ENCODE results near the gene PPP6R3. TPM values are rescaled to one million over a fixed set of nuclear protein-coding genes. Genes with fewer than 3 reads are reported as not detected.

Gene PPP6R3
- polyA plus RNA-seq, 1 donor from 2014 or later, result 41.1 TPM

GRCh38 chr11:68505596-68505995 lies 45.0 kb downstream of the PPP6R3 start:
- Mint-ChIP-seq H3K27me3 (no peaks in the 10 kb centered on the region), H3K4me3 (peak overlapping the region in 2 of 4 donors; percentile 32 to 76)

GRCh38 chr11:68506908-68507307 lies 46.4 kb downstream of the PPP6R3 start:
- Mint-ChIP-seq H3K9me3 (no peaks in the 10 kb centered on the region), H3K27me3 (no peaks in the 10 kb centered on the region), H3K27ac (no peak overlapping the region), H3K4me3 (peak overlapping the region in 1 of 4 donors; percentile 30), H3K36me3 (peaks cover 5% of the 10 kb centered on the region), H3K4me1 (peaks cover 61 to 71% (median 64%) of the 10 kb centered on the region in 3 donors)

More at GRCh38 chr11:68505596-68505995, 45.0 kb downstream of the PPP6R3 start:
- no peak overlapping the region for H3K27ac Mint-ChIP-seq
- peaks cover 5% of the 10 kb centered on the region for H3K36me3 Mint-ChIP-seq
- H3K9me3 Mint-ChIP-seq, result no peaks in the 10 kb centered on the region
- H3K4me1 Mint-ChIP-seq, result peaks cover 65 to 73% (median 72%) of the 10 kb centered on the region in 3 donors

- H3K27me3 Mint-ChIP-seq, result no peaks in the 10 kb centered on the region
- peaks cover 51 to 67% (median 56%) of the 10 kb centered on the region in 3 donors for H3K4me1 Mint-ChIP-seq
- H3K36me3 Mint-ChIP-seq, result peaks cover 5% of the 10 kb centered on the region
- H3K27ac Mint-ChIP-seq, result peak overlapping the region in 1 of 3 donors; percentile 40
- H3K4me3 Mint-ChIP-seq, result peak overlapping the region in 2 of 4 donors; percentile 37 to 41
- H3K9me3 Mint-ChIP-seq, result no peaks in the 10 kb centered on the region
These were observed 47.9 kb downstream of the PPP6R3 start for GRCh38 chr11:68508425-68508824.

GRCh38 chr11:68509066-68509465 lies 48.5 kb downstream of the PPP6R3 start:
- Mint-ChIP-seq H3K27ac (peak overlapping the region in 1 of 3 donors; percentile 40), H3K4me3 (peak overlapping the region in 2 of 4 donors; percentile 37 to 41), H3K4me1 (peaks cover 45 to 60% (median 51%) of the 10 kb centered on the region in 3 donors), H3K9me3 (no peaks in the 10 kb centered on the region), H3K27me3 (no peaks in the 10 kb centered on the region), H3K36me3 (peaks cover 5% of the 10 kb centered on the region)

- Mint-ChIP-seq H3K4me1 (peaks cover 16 to 47% (median 33%) of the 10 kb centered on the region in 3 donors), H3K9me3 (no peaks in the 10 kb centered on the region), H3K4me3 (no peak overlapping the region), H3K27me3 (no peaks in the 10 kb centered on the region), H3K36me3 (peaks cover 5% of the 10 kb centered on the region), H3K27ac (no peak overlapping the region)
These were observed 53.5 kb downstream of the PPP6R3 start for GRCh38 chr11:68513930-68514487.

GRCh38 chr11:68517121-68517741 lies 56.7 kb downstream of the PPP6R3 start:
- Mint-ChIP-seq H3K4me3 (peak overlapping the region in 1 of 4 donors; percentile 82), H3K27ac (peak overlapping the region in 2 of 3 donors; percentile 3 to 78), H3K27me3 (no peaks in the 10 kb centered on the region), H3K36me3 (peaks cover 5% of the 10 kb centered on the region), H3K9me3 (no peaks in the 10 kb centered on the region), H3K4me1 (peaks cover 13 to 30% (median 29%) of the 10 kb centered on the region in 3 donors)

- Mint-ChIP-seq H3K27me3 (no peaks in the 10 kb centered on the region), H3K36me3 (peaks cover 5% of the 10 kb centered on the region), H3K27ac (no peak overlapping the region)
These were observed 57.6 kb downstream of the PPP6R3 start for GRCh38 chr11:68518191-68518590.

GRCh38 chr11:68521969-68522652 lies 61.6 kb downstream of the PPP6R3 start:
- H3K27ac Mint-ChIP-seq, result no peak overlapping the region
- H3K36me3 Mint-ChIP-seq, result peaks cover 8% of the 10 kb centered on the region
- no peaks in the 10 kb centered on the region for H3K9me3 Mint-ChIP-seq
- no peaks in the 10 kb centered on the region for H3K27me3 Mint-ChIP-seq
- no peak overlapping the region for H3K4me3 Mint-ChIP-seq
- peaks cover 13 to 24% (median 19%) of the 10 kb centered on the region in 3 donors for H3K4me1 Mint-ChIP-seq

More at GRCh38 chr11:68518191-68518590, 57.6 kb downstream of the PPP6R3 start:
- Mint-ChIP-seq H3K9me3 (no peaks in the 10 kb centered on the region), H3K4me3 (no peak overlapping the region), H3K4me1 (peaks cover 13 to 27% (median 26%) of the 10 kb centered on the region in 3 donors)

- no peak overlapping the region for H3K4me3 Mint-ChIP-seq
- peaks cover 12% of the 10 kb centered on the region for H3K36me3 Mint-ChIP-seq
- peaks cover 9 to 27% (median 23%) of the 10 kb centered on the region in 3 donors for H3K4me1 Mint-ChIP-seq
- H3K27me3 Mint-ChIP-seq, result no peaks in the 10 kb centered on the region
- peak overlapping the region in 2 of 3 donors; percentile 32 to 57 for H3K27ac Mint-ChIP-seq
- no peaks in the 10 kb centered on the region for H3K9me3 Mint-ChIP-seq
These were observed 62.5 kb downstream of the PPP6R3 start for GRCh38 chr11:68523033-68523432.

- H3K36me3 Mint-ChIP-seq, result peaks cover 12% of the 10 kb centered on the region
- no peak overlapping the region for H3K27ac Mint-ChIP-seq
- H3K9me3 Mint-ChIP-seq, result no peaks in the 10 kb centered on the region
- H3K27me3 Mint-ChIP-seq, result no peaks in the 10 kb centered on the region
- H3K4me1 Mint-ChIP-seq, result peaks cover 5 to 31% (median 24%) of the 10 kb centered on the region in 3 donors
- H3K4me3 Mint-ChIP-seq, result no peak overlapping the region
These were observed 63.2 kb downstream of the PPP6R3 start for GRCh38 chr11:68523743-68524142.

GRCh38 chr11:68524213-68524612 lies 63.7 kb downstream of the PPP6R3 start:
- Mint-ChIP-seq H3K4me1 (peaks cover 6 to 30% (median 24%) of the 10 kb centered on the region in 3 donors), H3K4me3 (no peak overlapping the region), H3K27me3 (no peaks in the 10 kb centered on the region), H3K27ac (no peak overlapping the region), H3K36me3 (peaks cover 12% of the 10 kb centered on the region), H3K9me3 (no peaks in the 10 kb centered on the region)

- Mint-ChIP-seq H3K36me3 (peaks cover 12% of the 10 kb centered on the region), H3K4me1 (peaks cover 6 to 29% (median 24%) of the 10 kb centered on the region in 3 donors), H3K4me3 (no peak overlapping the region), H3K27me3 (no peaks in the 10 kb centered on the region), H3K27ac (peak overlapping the region in 1 of 3 donors; percentile 25), H3K9me3 (no peaks in the 10 kb centered on the region)
These were observed 64.1 kb downstream of the PPP6R3 start for GRCh38 chr11:68524681-68525080.

- H3K27ac Mint-ChIP-seq, result peak overlapping the region in 1 of 3 donors; percentile 46
- no peaks in the 10 kb centered on the region for H3K9me3 Mint-ChIP-seq
- no peaks in the 10 kb centered on the region for H3K27me3 Mint-ChIP-seq
- no peak overlapping the region for H3K4me3 Mint-ChIP-seq
- peaks cover 12% of the 10 kb centered on the region for H3K36me3 Mint-ChIP-seq
- H3K4me1 Mint-ChIP-seq, result peaks cover 6 to 30% (median 24%) of the 10 kb centered on the region in 3 donors
These were observed 64.8 kb downstream of the PPP6R3 start for GRCh38 chr11:68525336-68525735.

GRCh38 chr11:68525930-68526329 lies 65.4 kb downstream of the PPP6R3 start:
- no peaks in the 10 kb centered on the region for H3K27me3 Mint-ChIP-seq
- H3K4me3 Mint-ChIP-seq, result no peak overlapping the region
- H3K4me1 Mint-ChIP-seq, result peaks cover 6 to 30% (median 23%) of the 10 kb centered on the region in 3 donors
- peaks cover 12% of the 10 kb centered on the region for H3K36me3 Mint-ChIP-seq
- H3K9me3 Mint-ChIP-seq, result no peaks in the 10 kb centered on the region
- H3K27ac Mint-ChIP-seq, result peak overlapping the region in 1 of 3 donors; percentile 46

GRCh38 chr11:68527585-68527984 lies 67.0 kb downstream of the PPP6R3 start:
- Mint-ChIP-seq H3K4me3 (no peak overlapping the region), H3K9me3 (no peaks in the 10 kb centered on the region), H3K27ac (peak overlapping the region in 1 of 3 donors; percentile 61), H3K36me3 (peaks cover 12% of the 10 kb centered on the region), H3K27me3 (no peaks in the 10 kb centered on the region), H3K4me1 (peaks cover 6 to 28% (median 18%) of the 10 kb centered on the region in 3 donors)

Measured in IgD-negative memory B cell (primary cell).